Vagina (tissue), 2 donors: ENCODE measurements around the gene CSNK2B.

Source experiments
- POLR2A ChIP-seq, 2 donors: fragments of 450-650 bp; IDR thresholded peaks; one replicate each; pipeline ENCODE4 v1.6.1; 2017; ENCODE audit warnings: antibody characterized with exemption in 2 of 2, mild to moderate bottlenecking in 2 of 2, moderate library complexity in 2 of 2
- POLR2AphosphoS5 ChIP-seq, 2 donors: sonication (generic); formaldehyde crosslinking; IDR thresholded peaks; one replicate each; pipeline ENCODE4 v1.9.0; 2017; ENCODE audit warnings: antibody characterized with exemption in 2 of 2, mild to moderate bottlenecking in 2 of 2, low read depth in 1 of 2; ENCODE audit not compliant: insufficient read depth in 1 of 2

GRCh38 chr6:31620586-31621319 is 45.1 kb upstream of the CSNK2B start, which contains the start of gene PRRC2A:
- TF ChIP-seq POLR2A (IDR thresholded peaks at IDR 0.05) = peak in 1 of 2 donors; percentile 74
- peak in 1 of 2 donors; percentile 73 for TF ChIP-seq POLR2AphosphoS5 (IDR thresholded peaks at IDR 0.05; ENCODE audit: insufficient read depth in 1 of 2, low read depth in 1 of 2)
